CD4-positive, alpha-beta T cell treated with Interleukin-21 for 1 hour (primary cell): ENCODE measurements around the gene MGST2.

ENCODE experiments used
- DNase-seq: peaks from one replicate; pipeline ENCODE4 v3.0.0-alpha.2; 2020

MGST2 gene

GRCh38 chr4:139744232-139744631 is 78.6 kb downstream of the MGST2 start:
- no peak for DNase-seq

- DNase-seq, result no peak
Measured at GRCh38 chr4:139745111-139745639, 79.6 kb downstream of the MGST2 start.

GRCh38 chr4:139746431-139747171 is 81.0 kb downstream of the MGST2 start:
- DNase-seq, result no peak

GRCh38 chr4:139749338-139749737 is 83.7 kb downstream of the MGST2 start:
- no peak for DNase-seq

- DNase-seq, result no peak
Measured at GRCh38 chr4:139749835-139750498, 84.3 kb downstream of the MGST2 start.

- DNase-seq, result no peak
Measured at GRCh38 chr4:139753686-139754085, 88.1 kb downstream of the MGST2 start.
